ENCODE results near the gene SPATA21.
"Not testable (repeated sequence)": the region's sequence is repeated elsewhere in the genome, so short reads cannot be mapped to it uniquely, and the experiment has no call there.

The SPATA21 gene, protein sequence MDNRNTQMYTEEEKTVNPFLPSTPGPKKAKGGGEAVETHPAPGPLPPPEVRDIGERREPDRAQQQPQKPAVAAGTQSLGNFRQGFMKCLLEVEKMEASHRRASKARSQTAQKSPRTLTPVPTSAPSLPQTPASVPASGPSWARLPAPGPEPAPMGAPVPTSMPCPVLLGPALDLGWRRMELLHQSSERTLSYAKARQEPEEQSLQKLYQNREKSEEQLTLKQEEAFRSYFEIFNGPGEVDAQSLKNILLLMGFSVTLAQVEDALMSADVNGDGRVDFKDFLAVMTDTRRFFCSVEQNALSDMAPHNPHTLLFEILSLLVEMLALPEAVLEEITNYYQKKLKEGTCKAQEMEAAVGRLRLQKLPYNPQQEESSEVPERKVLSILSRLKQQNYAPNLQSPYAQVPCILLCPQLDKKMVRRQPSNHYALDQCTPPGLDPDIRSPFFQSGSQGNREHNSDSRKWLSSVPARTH

DNA sequence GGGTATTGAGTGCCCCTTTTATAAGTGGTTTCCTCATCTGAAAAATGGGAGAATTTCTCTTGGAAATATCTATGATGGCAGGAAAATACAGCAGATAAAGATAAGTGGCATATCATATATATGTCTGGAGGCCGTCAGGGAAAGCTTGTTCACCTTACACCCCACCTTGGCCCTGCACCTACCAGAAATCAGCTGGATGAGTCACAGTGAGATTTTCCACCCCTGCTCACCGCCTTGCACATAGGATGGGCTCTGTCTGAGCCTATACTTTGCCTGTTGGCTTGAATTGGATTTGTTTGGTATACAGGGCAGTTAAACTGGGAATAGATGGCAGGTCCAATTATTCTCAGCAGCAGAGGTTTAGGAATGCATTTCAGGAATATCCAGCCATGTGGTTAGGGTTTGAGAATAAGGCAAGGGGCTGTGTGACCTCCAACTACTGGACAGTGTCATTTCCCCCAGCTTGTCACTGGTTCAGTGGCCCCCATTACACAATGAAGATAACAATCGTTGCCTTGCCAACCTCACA, at the start of gene SPATA21:
Gene SPATA21, minus strand, starts transcription at position 479 of the 529 bp plus-strand sequence. CDS start 6,053 bp downstream, outside the sequence.
- DNase-seq (ENCODE audit: low read depth, low spot score): no peak

DNA sequence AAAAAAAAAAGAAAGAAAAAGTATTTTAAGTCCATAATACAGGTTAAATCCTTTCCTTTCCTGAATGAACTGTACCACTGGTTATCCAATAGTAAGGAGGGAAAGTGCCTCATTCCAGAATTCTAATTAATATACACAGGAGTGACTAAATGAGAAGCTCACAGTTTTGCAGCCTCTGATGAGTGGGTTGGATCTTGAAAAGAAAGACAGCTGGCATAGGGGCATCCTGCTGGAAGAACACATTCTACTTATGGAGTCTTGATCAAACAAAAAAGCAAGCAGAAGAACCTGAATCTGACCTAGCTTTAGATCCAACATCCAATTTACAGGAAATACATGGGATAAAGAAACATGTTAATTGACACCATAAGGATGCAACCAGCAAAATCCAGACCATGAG, 49.8 kb upstream of the SPATA21 start:
- not testable (repeated sequence) for DNase-seq (ENCODE audit: low read depth, low spot score)

DNA sequence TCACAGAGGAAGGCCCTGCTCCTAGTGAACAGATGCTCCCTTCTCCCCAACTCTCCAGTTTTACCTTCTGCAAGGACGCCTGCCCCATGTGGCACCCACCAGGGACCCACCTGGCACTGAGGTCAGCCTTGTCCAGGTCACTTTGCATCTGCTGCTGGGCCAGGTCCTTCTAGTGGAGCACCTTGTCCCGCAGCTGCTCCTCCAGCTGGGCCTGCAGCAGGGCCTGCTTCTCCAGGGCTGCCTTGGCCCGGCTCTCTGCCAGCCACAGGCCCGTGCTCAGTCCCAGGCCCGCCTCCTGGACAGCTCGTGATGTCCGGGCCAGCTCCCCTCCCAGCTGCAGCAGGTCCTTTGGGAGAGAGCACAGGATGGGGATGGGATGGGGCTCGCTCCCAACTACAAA, 49.1 kb upstream of the SPATA21 start:
- DNase-seq (ENCODE audit: low read depth, low spot score): not testable (repeated sequence)

DNA sequence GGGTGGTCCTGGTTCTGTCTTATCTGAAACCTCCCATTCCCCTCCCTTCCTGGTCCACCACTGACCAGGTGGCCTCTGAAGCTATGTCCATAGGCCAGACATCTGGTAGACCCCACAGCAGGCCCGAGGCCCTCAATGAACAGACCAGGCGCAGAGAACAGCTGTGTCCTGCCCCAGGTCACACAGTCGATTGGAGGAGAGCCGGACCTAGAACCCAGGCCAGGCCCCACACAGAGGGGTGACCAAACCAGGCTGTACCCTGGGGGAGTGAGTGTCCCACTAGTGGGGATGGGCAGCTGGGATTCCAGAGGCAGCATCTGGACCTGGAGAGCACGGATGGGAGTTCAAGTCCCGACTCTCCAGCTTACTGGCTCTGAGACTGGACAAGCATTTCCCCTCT, 47.7 kb upstream of the SPATA21 start:
- no peak for DNase-seq (ENCODE audit: low read depth, low spot score)

DNA sequence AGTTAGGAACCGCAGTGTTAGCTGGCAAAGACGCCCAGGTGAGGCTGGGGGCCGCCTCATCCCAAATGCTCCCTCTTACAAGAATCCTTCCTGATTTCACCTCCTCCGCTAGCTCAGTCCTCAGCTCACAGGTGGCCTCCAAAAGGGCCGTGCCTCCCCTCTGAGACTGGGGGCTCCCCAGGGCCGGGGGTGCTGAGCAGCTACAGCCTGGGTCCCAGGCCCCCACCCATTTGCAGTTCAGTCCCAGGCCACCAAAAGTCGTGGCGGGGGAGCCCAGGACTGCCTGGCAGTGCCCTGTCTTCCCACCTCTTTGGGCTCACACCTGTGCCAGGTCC, 47.2 kb upstream of the SPATA21 start:
- no peak for DNase-seq (ENCODE audit: low read depth, low spot score)

DNA sequence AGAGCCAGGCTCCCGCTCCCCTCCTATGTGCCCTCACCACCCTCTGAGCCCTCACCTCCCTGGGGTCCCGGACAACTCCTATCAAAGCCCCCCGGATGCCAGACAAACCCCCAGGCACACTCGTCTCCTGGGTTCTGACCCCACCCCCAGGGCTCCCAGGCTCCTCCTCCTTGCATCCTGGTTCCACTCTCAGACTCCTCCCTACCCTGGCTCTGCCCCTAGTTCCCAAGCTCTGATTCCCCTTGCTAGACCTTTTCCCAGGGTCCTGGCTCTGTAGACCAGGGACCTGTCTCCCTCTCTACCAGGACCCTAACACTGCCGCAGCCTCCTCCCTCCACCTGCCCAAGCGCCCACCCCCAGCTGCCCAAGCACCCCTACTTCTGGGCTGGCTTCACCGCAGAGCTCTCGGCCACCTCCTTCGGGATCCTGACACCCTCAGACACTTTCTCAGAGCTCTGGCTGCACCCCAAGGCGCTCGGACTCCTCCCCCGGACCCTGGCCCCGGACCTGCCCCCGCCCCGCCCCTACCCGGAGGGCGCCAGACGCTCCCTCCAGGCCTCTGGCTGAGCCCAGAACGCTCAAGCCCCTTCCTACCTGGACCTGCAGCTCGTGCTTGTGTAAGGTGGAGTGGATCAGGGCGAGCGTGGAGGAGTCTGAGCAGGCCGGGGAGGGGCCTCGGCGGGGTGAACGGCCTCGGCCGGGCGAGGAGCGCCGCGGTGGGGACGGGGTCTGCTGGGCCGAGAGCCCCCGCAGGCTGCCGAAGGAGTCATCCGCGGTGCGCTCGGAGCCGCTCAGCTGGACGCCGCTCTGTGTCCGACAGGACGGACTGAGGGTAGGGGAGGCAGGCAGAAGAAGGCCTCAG, 46.6 kb upstream of the SPATA21 start:
- not testable (repeated sequence) for DNase-seq (ENCODE audit: low read depth, low spot score)

DNA sequence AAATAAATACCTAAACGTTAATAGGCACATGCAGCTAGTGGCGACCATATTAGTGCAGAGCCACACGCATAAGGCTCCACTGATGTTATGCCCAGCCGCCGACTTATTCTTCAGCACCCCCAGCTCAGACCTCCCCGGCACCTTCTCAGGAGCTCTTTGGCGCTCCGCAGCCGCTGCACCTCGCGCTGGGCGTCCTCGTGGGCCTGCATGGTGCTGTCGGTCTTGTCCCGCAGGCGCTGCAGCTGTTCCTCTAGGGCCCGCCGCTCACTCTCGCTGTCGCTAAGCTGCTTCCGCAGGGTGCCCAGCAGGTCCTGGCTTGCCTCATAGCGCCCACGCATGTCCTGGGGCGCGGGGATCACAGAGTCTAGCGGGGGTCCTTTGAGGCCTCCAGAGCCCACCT, 45.9 kb upstream of the SPATA21 start:
- not testable (repeated sequence) for DNase-seq (ENCODE audit: low read depth, low spot score)

DNA sequence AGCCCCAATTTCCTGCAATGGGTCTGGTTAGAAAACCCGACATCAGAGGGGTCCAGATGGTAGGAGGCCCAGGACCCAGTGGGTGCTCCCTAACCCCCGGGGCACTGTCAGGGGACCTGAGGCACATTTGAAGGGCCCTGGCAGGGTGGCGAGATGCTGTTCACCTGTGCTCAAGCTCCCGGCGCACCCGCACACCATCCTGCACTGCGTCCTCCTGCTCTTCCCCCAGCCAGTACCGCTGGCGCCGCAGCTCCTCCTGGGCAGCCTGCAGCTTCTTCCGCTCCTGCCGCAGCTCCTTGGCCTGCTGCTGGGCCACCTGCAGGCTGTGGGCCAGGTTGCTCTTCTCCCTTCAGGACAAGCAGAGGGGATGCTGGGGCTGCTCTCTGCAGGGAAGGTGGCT, 40.9 kb upstream of the SPATA21 start:
- no peak for DNase-seq (ENCODE audit: low read depth, low spot score)

DNA sequence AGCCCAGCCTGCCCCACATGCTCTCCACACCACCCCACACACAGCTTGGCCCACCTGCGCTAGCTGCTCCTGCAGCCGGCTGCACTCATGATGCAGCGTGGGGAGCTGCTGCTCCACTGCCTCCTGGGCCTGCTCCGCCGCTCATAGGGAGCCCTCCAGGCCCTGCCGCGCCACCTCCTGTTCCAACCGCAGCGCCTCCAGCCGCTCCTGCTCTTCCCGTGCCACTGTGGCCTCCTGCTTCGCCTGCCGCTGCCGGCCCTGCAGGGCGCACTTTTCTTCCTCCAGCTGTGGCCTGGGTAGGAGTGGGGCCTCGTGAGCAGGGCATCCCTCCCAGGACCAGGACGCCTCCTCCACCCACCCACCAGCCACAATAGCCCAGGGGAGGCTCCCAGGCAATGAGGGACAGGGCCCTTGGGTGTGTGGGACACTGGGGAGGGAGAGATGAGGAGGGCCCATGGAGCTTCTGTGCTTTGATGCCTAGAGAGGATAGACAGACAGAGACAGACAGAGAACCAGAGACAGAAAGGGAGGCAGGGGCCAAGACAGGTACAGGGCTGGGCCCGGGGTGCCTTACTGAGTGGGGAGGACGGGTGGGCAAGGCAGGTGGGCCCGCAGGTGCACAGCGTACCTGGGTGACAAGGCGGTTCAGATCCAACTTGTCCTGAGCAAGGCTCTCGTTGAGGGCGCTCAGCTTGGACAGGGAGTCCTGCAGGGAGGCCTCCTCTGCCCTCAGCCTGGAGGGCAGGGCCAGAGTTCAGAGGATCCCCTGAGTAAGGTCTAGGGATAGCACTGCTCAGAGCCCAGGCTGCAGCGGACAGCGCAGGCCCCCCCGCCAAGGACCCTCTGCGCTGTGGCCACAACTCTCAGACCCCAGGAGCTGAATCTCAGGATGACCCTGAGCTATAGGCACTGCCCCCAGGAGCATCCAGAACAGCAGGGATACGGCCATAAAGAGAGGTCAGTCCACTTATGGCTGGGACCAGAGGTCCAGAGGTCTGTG, 38.8 kb upstream of the SPATA21 start:
- DNase-seq (ENCODE audit: low read depth, low spot score): not testable (repeated sequence)

DNA sequence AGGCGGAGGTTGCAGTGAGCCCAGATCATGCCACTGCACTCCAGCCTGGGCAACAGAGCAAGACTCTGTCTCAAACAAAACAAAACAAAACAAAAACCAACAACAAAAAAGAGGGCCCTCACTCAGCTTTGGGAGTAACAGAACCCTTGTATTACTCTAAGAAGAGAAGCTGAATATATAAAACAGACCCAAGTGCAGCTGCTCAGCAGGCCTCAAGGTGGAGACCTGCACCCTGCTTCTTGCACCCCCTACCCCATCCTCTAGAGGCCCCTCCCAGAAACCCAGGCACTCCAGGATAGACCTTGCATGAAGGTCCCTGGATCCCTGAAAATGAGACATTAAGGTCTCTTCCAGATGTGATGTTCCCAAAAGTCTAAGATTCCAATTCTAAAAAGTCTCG, 37.7 kb upstream of the SPATA21 start:
- DNase-seq (ENCODE audit: low read depth, low spot score): not testable (repeated sequence)

DNA sequence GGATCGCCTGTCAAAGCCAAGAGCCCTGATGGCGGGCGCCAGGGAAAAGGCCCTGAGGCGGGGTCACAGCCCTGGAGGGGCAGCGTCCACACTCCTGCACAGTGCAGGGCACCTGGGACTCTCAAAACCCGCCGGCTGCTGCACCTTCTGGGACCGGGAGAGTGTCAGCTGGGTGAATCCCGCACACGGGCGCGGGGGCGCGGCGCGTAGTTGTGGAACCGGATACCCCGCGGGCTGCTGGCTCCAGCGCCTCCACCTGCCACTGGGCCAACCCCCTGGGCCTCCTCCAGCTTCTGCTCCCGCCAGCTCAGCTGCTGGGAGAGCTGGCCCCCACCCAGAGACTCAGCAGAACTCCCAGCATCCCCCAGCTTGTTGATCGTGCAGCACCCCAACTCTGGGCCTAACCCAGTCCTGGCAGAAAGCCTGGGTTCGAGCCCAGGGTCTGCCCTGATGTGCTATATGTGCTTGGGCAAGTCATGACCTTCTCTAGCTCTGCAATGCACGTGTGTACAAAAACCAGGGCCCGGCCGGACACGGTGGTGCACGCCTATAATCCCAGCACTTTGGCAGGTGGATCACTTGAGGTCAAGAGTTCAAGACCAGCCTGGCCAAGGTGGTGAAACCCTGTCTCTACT, 37.1 kb upstream of the SPATA21 start:
- DNase-seq (ENCODE audit: low read depth, low spot score): no peak

DNA sequence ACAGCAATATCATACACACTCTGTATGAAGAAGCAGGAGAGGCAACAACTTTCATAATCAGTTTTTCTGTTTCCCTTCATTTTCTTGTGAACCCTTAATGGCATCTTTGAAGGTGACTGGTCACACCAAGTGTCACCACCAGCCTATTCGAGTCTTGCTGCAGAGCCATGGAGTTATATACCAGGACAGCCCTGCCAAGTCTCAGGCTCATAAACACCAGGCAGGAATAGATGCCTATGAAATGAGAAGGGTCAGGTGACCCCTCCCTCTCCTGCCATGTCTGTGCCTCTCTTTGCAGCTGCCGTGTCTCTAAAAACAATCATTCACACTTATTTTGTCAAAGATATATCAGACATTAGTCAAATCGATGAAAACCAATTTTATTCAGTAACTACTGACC, 31.3 kb upstream of the SPATA21 start:
- no peak for DNase-seq (ENCODE audit: low read depth, low spot score)

DNA sequence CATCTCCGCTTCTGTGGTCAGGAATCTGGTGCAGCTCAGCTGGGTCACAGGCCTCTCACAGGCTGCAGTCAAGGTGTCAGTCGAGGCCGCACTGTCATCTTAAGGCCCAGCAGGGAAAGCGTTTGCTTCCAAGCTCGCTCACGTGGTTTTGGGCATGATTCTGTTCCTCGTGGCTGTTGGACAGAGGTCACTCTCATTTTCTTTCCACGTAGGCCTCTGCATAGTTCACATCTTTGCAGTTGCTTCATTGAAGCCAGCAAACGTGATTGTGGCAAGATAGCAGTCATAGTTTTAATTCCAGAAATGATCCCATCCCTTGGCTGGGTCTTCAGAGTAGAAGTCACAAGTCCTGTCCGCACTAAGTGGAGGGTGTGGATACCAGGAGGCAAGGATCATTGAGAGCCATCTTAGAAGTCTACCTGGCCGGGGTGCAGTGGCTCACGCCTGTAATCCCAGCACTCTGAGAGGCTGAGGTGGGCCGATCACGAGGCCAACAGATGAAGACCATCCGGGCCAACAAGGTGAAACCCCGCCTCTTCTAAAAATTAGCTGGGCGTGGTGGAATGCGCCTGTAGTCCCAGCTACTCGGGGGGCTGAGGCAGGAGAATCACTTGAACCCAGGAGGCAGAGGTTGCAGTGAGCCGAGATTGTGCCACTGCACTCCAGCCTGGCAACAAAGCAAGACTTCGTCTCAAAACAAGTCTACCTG, 27.8 kb upstream of the SPATA21 start:
- DNase-seq (ENCODE audit: low read depth, low spot score): no peak

DNA sequence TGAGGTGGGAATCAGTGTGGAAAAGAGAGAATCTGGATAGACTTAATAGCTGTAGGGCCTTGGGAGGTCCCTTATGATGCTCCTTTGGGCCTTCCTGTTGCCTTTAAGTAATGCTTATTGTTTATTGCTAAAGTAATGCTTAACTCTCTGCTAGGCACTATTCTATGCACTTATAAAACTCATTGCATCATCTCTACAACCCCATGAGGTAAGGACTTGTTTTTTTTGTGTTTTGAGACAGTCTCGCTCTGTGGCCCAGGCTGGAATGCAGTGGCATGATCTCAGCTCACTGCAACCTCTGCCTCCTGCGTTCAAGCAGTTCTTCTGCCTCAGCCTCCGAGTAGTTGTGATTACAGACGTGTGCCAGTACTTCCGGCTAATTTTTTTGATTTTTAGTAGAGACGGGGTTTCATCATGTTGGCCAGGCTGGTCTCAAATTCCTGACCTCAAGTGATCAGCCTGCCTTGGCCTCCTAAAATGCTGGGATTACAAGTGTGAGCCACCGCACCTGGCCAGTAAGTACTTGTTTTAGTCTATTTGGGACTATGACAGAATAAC, 25.6 kb upstream of the SPATA21 start:
- no peak for DNase-seq (ENCODE audit: low read depth, low spot score)

DNA sequence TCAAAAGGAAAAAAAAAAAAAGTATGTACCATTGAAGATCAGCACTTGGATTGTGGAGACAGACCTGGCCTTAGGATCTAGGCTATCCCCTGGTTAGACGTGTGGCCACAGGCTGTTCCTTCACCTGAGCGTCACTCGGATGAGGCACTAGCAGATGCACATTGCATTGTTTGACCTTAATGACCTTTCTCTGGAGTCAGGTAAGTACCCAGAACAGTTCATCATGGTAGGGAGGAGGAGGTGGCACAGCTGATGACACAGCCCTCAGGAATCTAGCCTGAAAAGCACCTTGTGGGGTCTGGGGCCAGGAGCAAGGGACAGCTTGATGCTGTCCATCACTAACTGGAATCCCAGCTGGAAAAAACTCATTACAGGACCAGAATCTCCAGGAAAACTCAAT, 24.5 kb upstream of the SPATA21 start:
- no peak for DNase-seq (ENCODE audit: low read depth, low spot score)

DNA sequence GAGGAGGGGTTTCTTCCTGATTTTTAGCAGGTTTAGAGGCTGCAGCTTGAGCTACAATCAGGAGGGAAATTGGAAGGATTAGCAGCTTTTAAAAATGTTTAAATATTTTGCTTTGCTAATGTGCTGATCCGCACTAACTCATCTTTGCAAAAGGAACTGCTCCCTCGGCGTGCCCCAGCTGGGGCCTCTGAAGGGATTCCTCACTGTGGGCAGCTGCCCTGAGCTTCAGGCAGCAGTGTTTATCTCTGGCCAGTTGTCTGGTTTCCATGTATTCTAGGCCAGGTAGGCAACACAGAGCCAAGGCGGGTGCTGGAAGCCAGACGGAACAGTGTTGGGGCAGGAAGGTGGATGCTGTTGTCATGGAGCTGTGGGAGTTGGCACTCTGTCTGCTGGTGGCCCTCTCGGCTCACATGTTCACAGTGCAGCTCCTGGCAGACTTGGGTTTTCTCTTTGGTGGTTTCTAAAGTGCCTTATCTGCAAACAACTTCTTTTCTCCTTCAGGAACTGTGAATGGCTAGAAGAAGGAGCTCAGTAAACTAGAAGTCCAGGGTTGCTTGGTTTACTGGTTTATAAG, 22.2 kb upstream of the SPATA21 start:
- DNase-seq (ENCODE audit: low read depth, low spot score): no peak

DNA sequence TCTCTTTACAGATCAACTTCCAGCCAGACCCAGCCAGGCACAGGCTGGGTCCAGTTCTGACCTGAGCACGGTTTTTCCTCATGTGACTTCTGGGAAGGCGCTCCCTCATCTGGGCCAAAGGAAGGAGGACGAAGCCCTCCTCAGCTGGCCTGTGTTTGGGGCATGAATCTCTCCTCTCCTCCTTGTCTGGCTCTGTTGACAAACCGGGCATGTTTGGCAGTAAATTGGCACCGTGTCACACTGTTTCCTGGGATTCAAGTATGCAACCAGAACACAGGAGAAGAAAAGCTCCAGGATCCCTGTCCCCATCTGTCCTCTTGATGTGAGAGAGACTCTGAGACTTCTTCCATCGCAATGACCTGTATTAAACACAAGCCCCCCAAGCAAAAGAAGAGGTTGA, 21.6 kb upstream of the SPATA21 start:
- DNase-seq (ENCODE audit: low read depth, low spot score): no peak

DNA sequence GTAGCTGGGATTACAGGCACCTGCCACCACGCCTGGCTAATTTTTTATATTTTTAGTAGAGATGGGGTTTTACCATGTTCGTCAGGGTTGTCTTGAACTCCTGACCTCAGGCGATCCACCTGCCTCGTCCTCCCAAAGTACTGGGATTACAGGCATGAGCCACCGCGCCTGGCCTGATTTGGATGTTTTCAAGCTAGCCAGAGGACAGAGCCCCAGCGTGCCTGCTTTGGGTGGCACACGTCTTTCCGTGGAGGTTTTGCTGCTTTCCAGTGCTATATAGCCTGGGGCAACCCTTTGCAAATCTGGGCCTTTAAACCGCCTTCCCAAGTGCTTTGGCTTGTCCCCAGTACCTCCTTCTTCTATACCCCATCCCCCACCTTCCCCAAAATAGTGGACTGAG, 18.9 kb upstream of the SPATA21 start:
- DNase-seq (ENCODE audit: low read depth, low spot score): not testable (repeated sequence)

DNA sequence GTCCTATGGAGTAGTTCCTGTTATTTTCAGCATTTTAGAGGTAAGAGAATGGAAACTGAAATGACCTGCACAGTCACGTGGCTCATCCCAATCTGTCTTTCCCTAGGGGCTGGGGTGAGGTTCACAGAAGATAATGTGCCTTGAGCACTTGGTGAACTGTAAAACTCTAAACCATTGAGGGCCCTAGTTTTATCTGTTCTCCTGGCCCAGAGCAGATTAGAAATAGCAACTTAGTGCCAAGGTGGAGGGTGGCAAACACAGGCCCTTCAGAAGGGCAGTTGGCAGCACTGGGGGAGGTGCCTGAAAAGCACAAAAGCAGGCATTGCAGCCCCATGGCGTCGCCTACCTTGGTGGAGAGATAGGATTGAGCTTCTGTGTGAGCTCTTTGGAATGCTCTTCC, 17.7 kb upstream of the SPATA21 start:
- not testable (repeated sequence) for DNase-seq (ENCODE audit: low read depth, low spot score)
